Left cardiac atrium (tissue), 4 donors: ENCODE measurements around the gene TDRD12. TPM values are rescaled to one million over a fixed set of nuclear protein-coding genes. Genes with fewer than 3 reads are reported as not detected.
"Not testable (repeated sequence)": the region's sequence is repeated elsewhere in the genome, so short reads cannot be mapped to it uniquely, and the experiment has no call there.

Experiments
- ATAC-seq, 2 donors: fragments of 200-7000 bp; cut with Tn5 transposase; one replicate each; pipeline ENCODE4 v1.9.1; 2020; ENCODE audit warnings: mild to moderate bottlenecking in 2 of 2, moderate library complexity in 2 of 2
- DNase-seq: peaks from one replicate; pipeline ENCODE4 v3.0.0-alpha.2; 2020
- intact Hi-C, 2 donors: fragments of 100-400 bp; cut with DNase I; formaldehyde crosslinking; loops; one replicate each; pipeline versions ENCODE4 v1.14.1 to v1.15.1; 2022 to 2023
- total RNA-seq, 2 donors: library from RNA; stranded (reverse); fragmentation: NEBNext Ultra II Directional; extraction: Animal tissue kit (Norgen Biotek cat#: 25700); gene quantifications; one replicate each; pipeline ENCODE4 v1.2.1, GENCODE V29; 2021
- donor health status: DM: no; HTN: yes; CAD: no.
- donor health status: DM: no; HTN: yes; CAD: no; lungs with severe emphysema.
- donor health status: DM: yes; HTN: yes; CAD: no.
- donor health status: Dilated cardiomyopathy.

The TDRD12 gene
- total RNA-seq, 2 donors from 2014 or later = 0.24 TPM; not detected in 1

- ATAC-seq (no peak), DNase-seq (no peak)
- intact Hi-C loops = no loop called here
Measured at GRCh38 chr19:32852216-32852615, 132.6 kb downstream of the TDRD12 start.

- DNase-seq, intact Hi-C loops, ATAC-seq: not testable (repeated sequence)
Measured at GRCh38 chr19:32856818-32857217, 137.3 kb downstream of the TDRD12 start.

- ATAC-seq = no peak
- no peak for DNase-seq
- intact Hi-C loops = no loop called here
Measured at GRCh38 chr19:32857584-32857983, 138.0 kb downstream of the TDRD12 start.

GRCh38 chr19:32858155-32858554 lies 138.6 kb downstream of the TDRD12 start:
- ATAC-seq (no peak), DNase-seq (no peak)
- intact Hi-C loops = no loop called here

- intact Hi-C loops = no loop called here
Measured at GRCh38 chr19:32858559-32858958, 139.0 kb downstream of the TDRD12 start.

GRCh38 chr19:32859591-32859990 lies 140.0 kb downstream of the TDRD12 start:
- DNase-seq (no peak), ATAC-seq (no peak)
- intact Hi-C loops = no loop called here

More at GRCh38 chr19:32858559-32858958, 139.0 kb downstream of the TDRD12 start:
- no peak for ATAC-seq
- DNase-seq = no peak

- no peak for DNase-seq
- ATAC-seq = no peak
- intact Hi-C loops = no loop called here
Measured at GRCh38 chr19:32861596-32861995, 142.0 kb downstream of the TDRD12 start.

GRCh38 chr19:32862173-32862572 lies 142.6 kb downstream of the TDRD12 start:
- DNase-seq = no peak
- intact Hi-C loops = no loop called here
- ATAC-seq = no peak

- DNase-seq (no peak), ATAC-seq (no peak)
- intact Hi-C loops = no loop called here
Measured at GRCh38 chr19:32862741-32863140, 143.2 kb downstream of the TDRD12 start.

- DNase-seq (no peak), ATAC-seq (no peak)
- intact Hi-C loops = no loop called here
Measured at GRCh38 chr19:32863301-32863700, 143.7 kb downstream of the TDRD12 start.

GRCh38 chr19:32863841-32864240 lies 144.3 kb downstream of the TDRD12 start:
- no peak for DNase-seq

GRCh38 chr19:32864318-32865007 lies 144.9 kb downstream of the TDRD12 start:
- ATAC-seq (no peak), DNase-seq (no peak)
- intact Hi-C loops = no loop called here

More at GRCh38 chr19:32863841-32864240, 144.3 kb downstream of the TDRD12 start:
- ATAC-seq = no peak
- intact Hi-C loops = no loop called here

- intact Hi-C loops = no loop called here
- DNase-seq = no peak
- no peak for ATAC-seq
Measured at GRCh38 chr19:32865326-32865725, 145.8 kb downstream of the TDRD12 start.

GRCh38 chr19:32866061-32866460 lies 146.5 kb downstream of the TDRD12 start:
- intact Hi-C loops = no loop called here
- ATAC-seq (no peak), DNase-seq (no peak)

- DNase-seq (no peak), ATAC-seq (no peak)
- intact Hi-C loops = no loop called here
Measured at GRCh38 chr19:32866564-32867265, 147.1 kb downstream of the TDRD12 start.

GRCh38 chr19:32867436-32867835 lies 147.9 kb downstream of the TDRD12 start:
- DNase-seq, ATAC-seq, intact Hi-C loops: not testable (repeated sequence)

GRCh38 chr19:32868206-32868950 lies 148.8 kb downstream of the TDRD12 start:
- ATAC-seq = no peak
- no peak for DNase-seq
- intact Hi-C loops = no loop called here

GRCh38 chr19:32869369-32869965 lies 149.9 kb downstream of the TDRD12 start, which contains the start of gene SLC7A9:
SLC7A9 (minus strand) TSS chr19:32869767; CDS start chr19:32868534, 1,233 bp downstream.
- DNase-seq (no peak), ATAC-seq (no peak)
- intact Hi-C loops = no loop called here

GRCh38 chr19:32869966-32870573 lies 150.5 kb downstream of the TDRD12 start:
- DNase-seq (no peak), ATAC-seq (no peak)
- intact Hi-C loops = no loop called here
